Measurements from ENCODE around the gene LRP8.

DNA sequence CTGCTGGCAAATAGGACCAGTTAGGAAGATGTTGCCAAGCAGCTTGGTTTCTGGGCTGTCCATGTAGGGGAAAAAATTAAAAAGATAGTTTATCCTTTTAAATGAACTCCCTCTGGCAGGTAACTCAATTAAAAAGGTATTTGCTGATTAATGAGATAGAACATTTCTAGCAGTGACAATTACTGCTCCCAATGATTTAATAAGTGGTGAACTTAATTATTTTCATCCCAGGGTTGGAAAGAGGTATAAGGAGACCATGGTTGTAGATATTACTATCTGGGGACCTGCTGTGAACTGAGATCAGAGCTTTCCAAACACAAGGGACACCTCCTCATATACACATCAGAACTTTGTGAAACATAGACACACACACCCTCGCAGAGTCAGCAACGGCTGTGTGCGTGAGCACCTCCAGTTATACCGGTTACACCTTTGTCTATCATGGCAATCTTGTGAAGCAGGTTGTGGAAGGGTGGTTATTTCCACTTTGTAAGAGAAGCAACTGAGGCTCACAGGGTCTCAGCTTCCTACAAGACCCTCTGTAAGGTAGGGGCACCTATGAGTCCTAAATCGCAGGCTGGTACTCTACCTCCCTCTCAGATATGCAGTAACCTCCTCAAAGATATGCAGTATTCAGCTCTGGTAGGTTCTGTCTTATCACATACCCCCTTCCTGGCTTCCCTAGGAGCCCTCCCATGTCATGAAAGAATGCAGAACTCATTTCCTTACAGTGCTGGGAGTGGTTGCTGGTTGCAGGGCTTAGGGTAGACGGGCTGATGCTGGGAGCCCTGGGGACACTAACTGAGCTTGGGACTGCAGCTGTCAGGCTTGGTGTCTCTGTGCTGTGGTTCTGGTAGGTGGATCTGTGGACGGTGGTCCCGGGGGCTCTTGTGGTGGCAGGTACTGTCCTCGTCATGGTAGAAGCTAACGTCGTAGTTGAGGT is 71.1 kb downstream of the LRP8 start:
- TF ChIP-seq EZH2phosphoT487 (IDR thresholded peaks at IDR 0.05; ENCODE audit: insufficient read depth, low read depth) (no peak), EZH2 (IDR thresholded peaks at IDR 0.05; ENCODE audit: insufficient read depth, poor library complexity, severe bottlenecking) (no peak)

Measured in GM23248 (cell line).